Uterus (tissue), 2 donors: ENCODE results near the gene UCP3.

Experiments used
- CTCF ChIP-seq, 4 experiments: fragments of 200-600 bp in 2 of 4; fragments of 450-650 bp in 2 of 4; sonication (generic) in 2 of 4; IDR thresholded peaks; one replicate each; pipeline ENCODE4 v1.5.1; 2016 to 2019; ENCODE audit warnings: antibody characterized with exemption in 4 of 4, mild to moderate bottlenecking in 2 of 4, moderate library complexity in 1 of 4
- POLR2A ChIP-seq, 2 donors: fragments of 450-650 bp; IDR thresholded peaks; one replicate each; pipeline ENCODE4 v1.6.1; 2016; ENCODE audit warnings: antibody characterized with exemption in 2 of 2, mild to moderate bottlenecking in 1 of 2, moderate library complexity in 1 of 2

GRCh38 chr11:73969091-73969490 lies 39.8 kb downstream of the UCP3 start:
- TF ChIP-seq CTCF (IDR thresholded peaks at IDR 0.05) (no peak), POLR2A (IDR thresholded peaks at IDR 0.05) (no peak)
